ENCODE results near the gene PARD3. TPM values are rescaled to one million over a fixed set of nuclear protein-coding genes. Genes with fewer than 3 reads are reported as not detected.
"Not testable (repeated sequence)": the region's sequence is repeated elsewhere in the genome, so short reads cannot be mapped to it uniquely, and the experiment has no call there.

Gene PARD3
- total and polyA plus RNA-seq, 10 of the 15 experiments (the other 5 are each of a cell fraction or from before 2014, with no cell fraction given): 2.6 to 43.1 (median 13.9) TPM

- TF ChIP-seq ZNF592 (IDR thresholded peaks at IDR 0.05): no peak
Observed at GRCh38 chr10:34845070-34845469, 30.0 kb upstream of the PARD3 start (continued).

GRCh38 chr10:34844448-34844847 lies 29.4 kb upstream of the PARD3 start:
- ChIA-PET POLR2A (interaction anchor here (1.0 kb wide), 1 partner anchor 121 kb away, joined by 3 read pairs; no protein-coding TSS in a partner anchor), SMC1A (ENCODE audit: uncharacterized antibody, unreplicated experiment) (interaction anchor here (1.0 to 1.2 kb wide), 2 partner anchors 8 to 10 kb away, joined by 4 read pairs; no protein-coding TSS in a partner anchor), RAD21 (ENCODE audit: unreplicated experiment) (interaction anchor here (0.7 kb wide), 1 partner anchor 10 kb away, joined by 3 read pairs; no protein-coding TSS in a partner anchor), CTCF (interaction anchor here (0.9 to 1.2 kb wide), 3 partner anchors 11 to 178 kb away, joined by 3 to 4 read pairs (median 3); no protein-coding TSS in a partner anchor)
- Histone ChIP-seq H4K20me1 (ENCODE audit: control insufficient read depth, insufficient read depth) (no peaks in the 10 kb centered on the region), H3K27ac (ENCODE audit: control insufficient read depth, insufficient read depth) (no peak overlapping the region), H3K9ac (ENCODE audit: control insufficient read depth, insufficient read depth, low read length) (no peak overlapping the region), H3K4me1 (ENCODE audit: control insufficient read depth, insufficient read depth, low read length) (no peaks in the 10 kb centered on the region), H3K9me3 (replicated peaks; ENCODE audit: control insufficient read depth, insufficient read depth, low read length) (no peaks in the 10 kb centered on the region), H3K36me3 (ENCODE audit: control insufficient read depth in 2 of 2, insufficient read depth in 2 of 2, low read length in 1 of 2) (no peaks in the 10 kb centered on the region), H3K4me3 (no peak overlapping the region), H2AFZ (ENCODE audit: control insufficient read depth, low read depth, low read length) (no peak overlapping the region), H3K79me2 (ENCODE audit: control insufficient read depth, insufficient read depth, low read length) (no peaks in the 10 kb centered on the region), H3K4me2 (ENCODE audit: control insufficient read depth, insufficient read depth) (no peak overlapping the region), H3K27me3 (replicated peaks in 1 of 2; ENCODE audit: control insufficient read depth in 2 of 2, insufficient read depth in 2 of 2, low read length in 1 of 2) (no peaks in the 10 kb centered on the region; a peak in 1 of 4 replicates)
- no peak for DNase-seq (ENCODE audit: low read depth, low spot score)
- intact Hi-C loops (cut with micrococcal nuclease; ENCODE audit: unreplicated experiment): no loop called here
- TF ChIP-seq SMAD1 (IDR thresholded peaks at IDR 0.05; ENCODE audit: low read depth, partially characterized antibody) (no peak), SIX5 (IDR thresholded peaks at IDR 0.05; ENCODE audit: low read depth, low read length, severe bottlenecking) (no peak), CBX3 (IDR thresholded peaks at IDR 0.05; ENCODE audit: borderline replicate concordance, low read depth) (no peak), BHLHE40 (IDR thresholded peaks at IDR 0.05; ENCODE audit: borderline replicate concordance in 1 of 2, low read depth in 2 of 2, low read length in 1 of 2) (no peak), RBBP5 (conservative IDR thresholded peaks at IDR 0.05) (no peak), WRNIP1 (IDR thresholded peaks at IDR 0.05; ENCODE audit: borderline replicate concordance, low read depth, low read length) (no peak), CBFB (IDR thresholded peaks at IDR 0.05; ENCODE audit: low read depth) (no peak), CTCF (IDR thresholded peaks at IDR 0.05 in 2 of 3, conservative IDR thresholded peaks at IDR 0.05 in 1 of 3; ENCODE audit: control insufficient read depth in 2 of 3, extremely low read depth in 1 of 3, insufficient read depth in 1 of 3, low read depth in 3 of 3, low read length in 3 of 3) (no peak)
- BruUV-seq (replicated peaks): no TSS peak
- in situ Hi-C loops (cut with MboI): no loop called here
- FAIRE-seq: no peak
- WGBS (ENCODE audit: insufficient coverage, insufficient replicate concordance, low lambda C conversion rate, missing lambda C conversion rate): 47% methylated on average over 4 of the region's 4 CpGs
- no peak for ATAC-seq

GRCh38 chr10:34843470-34843869 lies 28.4 kb upstream of the PARD3 start:
- H3K4me1 ChIP-seq (ENCODE audit: control insufficient read depth, insufficient read depth, low read length); H3K4me2 ChIP-seq (ENCODE audit: control insufficient read depth, insufficient read depth); H3K9ac ChIP-seq (ENCODE audit: control insufficient read depth, insufficient read depth, low read length); H3K27me3 ChIP-seq (replicated peaks in 1 of 2; ENCODE audit: control insufficient read depth in 2 of 2, insufficient read depth in 2 of 2, low read length in 1 of 2); BruUV-seq (replicated peaks); RAD21 ChIA-PET (ENCODE audit: unreplicated experiment); DNase-seq (ENCODE audit: low read depth, low spot score); H3K4me3 ChIP-seq; ATAC-seq; H3K36me3 ChIP-seq (ENCODE audit: control insufficient read depth in 2 of 2, insufficient read depth in 2 of 2, low read length in 1 of 2); FAIRE-seq; intact Hi-C loops (cut with micrococcal nuclease; ENCODE audit: unreplicated experiment); H3K9me3 ChIP-seq (replicated peaks; ENCODE audit: control insufficient read depth, insufficient read depth, low read length); in situ Hi-C loops (cut with MboI); H3K27ac ChIP-seq (ENCODE audit: control insufficient read depth, insufficient read depth); H2AFZ ChIP-seq (ENCODE audit: control insufficient read depth, low read depth, low read length); H3K79me2 ChIP-seq (ENCODE audit: control insufficient read depth, insufficient read depth, low read length); H4K20me1 ChIP-seq (ENCODE audit: control insufficient read depth, insufficient read depth): not testable (repeated sequence)
- POLR2A ChIA-PET: interaction anchor here (1.0 kb wide), 1 partner anchor 120 kb away, joined by 3 read pairs; no protein-coding TSS in a partner anchor
- 60% methylated on average over 5 of the region's 5 CpGs for WGBS (ENCODE audit: insufficient coverage, insufficient replicate concordance, low lambda C conversion rate, missing lambda C conversion rate)
- CTCF ChIA-PET: interaction anchor here (0.9 to 1.2 kb wide), 5 partner anchors 9 to 177 kb away, joined by 3 to 4 read pairs (median 3); no protein-coding TSS in a partner anchor
- SMC1A ChIA-PET (ENCODE audit: uncharacterized antibody, unreplicated experiment): interaction anchor here (1.0 to 1.2 kb wide), 2 partner anchors 9 to 11 kb away, joined by 4 read pairs; no protein-coding TSS in a partner anchor

All from GM12878 (cell line).